PFSK-1 (cell line): ENCODE results near the gene CD247.

ENCODE experiments used
- POLR2AphosphoS5 ChIP-seq: IDR thresholded peaks from 2 replicates; pipeline ENCODE4 v1.6.1; 2012; ENCODE audit warnings: low read depth, mild to moderate bottlenecking, control low read depth, low read length, moderate library complexity
- TAF1 ChIP-seq: IDR thresholded peaks from 2 replicates; pipeline ENCODE4 v1.6.1; 2012; ENCODE audit warnings: low read length, control low read depth, borderline replicate concordance; ENCODE audit not compliant: insufficient read depth
- TF ChIP-seq, protein P1 (sequence below), 2 experiments: IDR thresholded peaks; 2 replicates each; pipeline versions ENCODE4 v1.6.1 to v1.8.0; 2011 to 2012; ENCODE audit warnings: low read depth in 2 of 2, low read length in 2 of 2, control low read depth in 1 of 2, inconsistent platforms in 1 of 2, mild to moderate bottlenecking in 1 of 2, moderate library complexity in 1 of 2; ENCODE audit not compliant: insufficient read depth in 1 of 2

DNA sequence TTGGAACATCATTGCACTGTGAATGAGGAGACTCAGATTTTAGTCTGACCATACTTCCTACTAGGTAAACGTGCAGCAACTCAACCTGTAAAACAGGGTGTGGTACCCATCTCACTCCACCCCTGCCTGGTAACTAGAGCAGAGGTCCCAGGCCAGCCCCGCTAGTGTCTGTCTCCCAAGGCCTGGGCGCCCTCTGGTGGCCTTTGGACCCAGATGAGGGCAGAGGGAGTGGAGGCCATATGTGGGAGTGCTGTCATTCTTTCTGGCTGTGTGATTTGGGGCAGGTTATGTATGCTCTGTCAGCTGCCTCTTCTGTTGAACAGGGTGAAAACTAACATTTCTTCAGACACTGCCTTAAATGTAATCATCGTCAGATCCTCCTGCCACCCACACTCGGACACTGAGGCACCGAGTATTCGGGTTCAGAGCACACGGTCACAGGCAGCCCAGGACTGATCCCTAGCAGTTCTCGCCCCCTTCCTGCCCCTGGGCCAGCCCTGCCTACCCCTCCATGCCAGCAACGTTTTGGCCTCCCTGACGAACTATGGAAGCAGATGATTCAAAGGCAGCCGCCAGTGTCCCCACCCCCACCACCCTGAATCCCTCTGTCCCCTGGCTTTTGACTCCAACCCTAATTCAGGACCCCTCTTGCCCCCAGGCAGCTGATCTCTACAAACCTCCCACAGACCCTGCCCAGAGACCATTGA lies 76.0 kb downstream of the CD247 start:
- no peak for TF ChIP-seq TAF1
- TF ChIP-seq POLR2AphosphoS5, result no peak
- TF ChIP-seq, protein P1, sequence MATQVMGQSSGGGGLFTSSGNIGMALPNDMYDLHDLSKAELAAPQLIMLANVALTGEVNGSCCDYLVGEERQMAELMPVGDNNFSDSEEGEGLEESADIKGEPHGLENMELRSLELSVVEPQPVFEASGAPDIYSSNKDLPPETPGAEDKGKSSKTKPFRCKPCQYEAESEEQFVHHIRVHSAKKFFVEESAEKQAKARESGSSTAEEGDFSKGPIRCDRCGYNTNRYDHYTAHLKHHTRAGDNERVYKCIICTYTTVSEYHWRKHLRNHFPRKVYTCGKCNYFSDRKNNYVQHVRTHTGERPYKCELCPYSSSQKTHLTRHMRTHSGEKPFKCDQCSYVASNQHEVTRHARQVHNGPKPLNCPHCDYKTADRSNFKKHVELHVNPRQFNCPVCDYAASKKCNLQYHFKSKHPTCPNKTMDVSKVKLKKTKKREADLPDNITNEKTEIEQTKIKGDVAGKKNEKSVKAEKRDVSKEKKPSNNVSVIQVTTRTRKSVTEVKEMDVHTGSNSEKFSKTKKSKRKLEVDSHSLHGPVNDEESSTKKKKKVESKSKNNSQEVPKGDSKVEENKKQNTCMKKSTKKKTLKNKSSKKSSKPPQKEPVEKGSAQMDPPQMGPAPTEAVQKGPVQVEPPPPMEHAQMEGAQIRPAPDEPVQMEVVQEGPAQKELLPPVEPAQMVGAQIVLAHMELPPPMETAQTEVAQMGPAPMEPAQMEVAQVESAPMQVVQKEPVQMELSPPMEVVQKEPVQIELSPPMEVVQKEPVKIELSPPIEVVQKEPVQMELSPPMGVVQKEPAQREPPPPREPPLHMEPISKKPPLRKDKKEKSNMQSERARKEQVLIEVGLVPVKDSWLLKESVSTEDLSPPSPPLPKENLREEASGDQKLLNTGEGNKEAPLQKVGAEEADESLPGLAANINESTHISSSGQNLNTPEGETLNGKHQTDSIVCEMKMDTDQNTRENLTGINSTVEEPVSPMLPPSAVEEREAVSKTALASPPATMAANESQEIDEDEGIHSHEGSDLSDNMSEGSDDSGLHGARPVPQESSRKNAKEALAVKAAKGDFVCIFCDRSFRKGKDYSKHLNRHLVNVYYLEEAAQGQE (IDR thresholded peaks at IDR 0.05; ENCODE audit: insufficient read depth in 1 of 2, low read depth in 2 of 2, low read length in 2 of 2), result no peak
